Measurements from ENCODE around the gene KLHL3.

DNA sequence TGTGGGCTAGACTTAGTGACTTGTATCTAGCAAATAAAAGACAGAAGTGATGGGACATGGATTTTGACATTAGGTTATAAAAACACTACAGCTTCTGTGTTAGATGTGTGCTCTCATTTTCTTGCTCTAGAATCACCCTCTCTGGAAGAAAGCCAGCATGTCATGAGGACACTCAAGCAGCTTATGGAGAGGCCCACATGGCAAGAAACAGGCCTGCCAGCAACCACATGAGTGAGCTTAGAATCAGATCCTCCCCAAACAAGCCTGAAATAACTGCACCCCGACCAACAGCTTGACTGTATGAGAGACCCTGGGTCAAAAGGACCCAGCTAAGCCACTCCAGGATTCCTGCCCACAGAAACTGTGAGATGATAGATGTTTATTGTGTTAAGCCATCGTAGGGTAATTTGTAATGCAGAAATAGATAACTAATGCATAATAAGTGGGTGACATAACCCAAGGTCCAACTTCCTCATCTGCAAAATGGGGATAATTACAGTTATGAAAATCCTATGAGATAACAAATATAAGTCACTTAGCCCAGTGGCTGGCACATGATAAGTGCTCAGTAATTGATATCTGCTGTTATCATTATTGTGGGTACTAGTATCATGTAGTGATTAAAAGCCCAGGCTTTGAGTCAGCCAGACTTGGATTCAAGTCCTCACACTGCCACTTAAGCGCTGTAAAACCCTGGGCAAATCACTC lies 86.5 kb downstream of the KLHL3 start:
- TF ChIP-seq, protein P1, sequence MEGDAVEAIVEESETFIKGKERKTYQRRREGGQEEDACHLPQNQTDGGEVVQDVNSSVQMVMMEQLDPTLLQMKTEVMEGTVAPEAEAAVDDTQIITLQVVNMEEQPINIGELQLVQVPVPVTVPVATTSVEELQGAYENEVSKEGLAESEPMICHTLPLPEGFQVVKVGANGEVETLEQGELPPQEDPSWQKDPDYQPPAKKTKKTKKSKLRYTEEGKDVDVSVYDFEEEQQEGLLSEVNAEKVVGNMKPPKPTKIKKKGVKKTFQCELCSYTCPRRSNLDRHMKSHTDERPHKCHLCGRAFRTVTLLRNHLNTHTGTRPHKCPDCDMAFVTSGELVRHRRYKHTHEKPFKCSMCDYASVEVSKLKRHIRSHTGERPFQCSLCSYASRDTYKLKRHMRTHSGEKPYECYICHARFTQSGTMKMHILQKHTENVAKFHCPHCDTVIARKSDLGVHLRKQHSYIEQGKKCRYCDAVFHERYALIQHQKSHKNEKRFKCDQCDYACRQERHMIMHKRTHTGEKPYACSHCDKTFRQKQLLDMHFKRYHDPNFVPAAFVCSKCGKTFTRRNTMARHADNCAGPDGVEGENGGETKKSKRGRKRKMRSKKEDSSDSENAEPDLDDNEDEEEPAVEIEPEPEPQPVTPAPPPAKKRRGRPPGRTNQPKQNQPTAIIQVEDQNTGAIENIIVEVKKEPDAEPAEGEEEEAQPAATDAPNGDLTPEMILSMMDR (IDR thresholded peaks at IDR 0.05; ENCODE audit: insufficient read depth, low read length, poor library complexity, severe bottlenecking) = no peak
- no peak for TF ChIP-seq EZH2phosphoT487 (conservative IDR thresholded peaks at IDR 0.05; ENCODE audit: low read length)
